ENCODE data around the gene DPEP2. TPM values are rescaled to one million over a fixed set of nuclear protein-coding genes. Genes with fewer than 3 reads are reported as not detected.

Gene DPEP2
- total and polyA plus RNA-seq, 2 experiments from 2014 or later, result not detected

DNA sequence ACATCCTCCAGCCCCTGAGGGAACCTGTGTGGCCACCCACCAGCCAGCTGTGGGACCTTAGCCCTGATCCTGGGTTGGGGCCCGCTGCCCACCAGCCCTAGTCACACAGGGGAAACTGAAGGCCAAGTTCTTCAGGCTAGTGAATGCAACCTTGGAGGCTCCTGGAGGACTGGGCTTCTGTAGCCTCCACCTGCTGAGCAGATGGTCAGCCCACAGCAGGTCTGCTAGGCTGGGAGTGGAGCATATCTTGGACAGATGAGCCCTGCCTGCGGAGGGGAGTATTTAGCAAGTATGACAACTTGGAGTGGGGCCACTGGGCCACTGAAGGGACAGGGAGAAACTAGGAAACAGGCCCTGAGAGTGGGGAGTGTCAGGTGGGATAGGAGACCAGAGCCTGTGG is 23.1 kb downstream of the DPEP2 start:
- Mint-ChIP-seq H3K9me3 (no peaks in the 10 kb centered on the region), H3K4me1 (no peaks in the 10 kb centered on the region; the same call in 2 of the 3 replicates), H3K36me3 (ENCODE audit: low read depth) (no peaks in the 10 kb centered on the region), H3K4me3 (no peak overlapping the region), H3K27me3 (ENCODE audit: insufficient read depth, low read depth, poor library complexity) (peaks cover 12% of the 10 kb centered on the region), H3K27ac (no peak overlapping the region)
- no peak overlapping the region for H3K4me3 ChIP-seq
- H3K27ac ChIP-seq (ENCODE audit: low read depth), result no peak overlapping the region
- H3K4me1 ChIP-seq (ENCODE audit: insufficient read depth), result no peaks in the 10 kb centered on the region
- H3F3A ChIP-seq (replicated peaks; ENCODE audit: low read depth), result no peaks in the 10 kb centered on the region
- H3K4me2 ChIP-seq, result no peak overlapping the region
- TF ChIP-seq, protein P1, sequence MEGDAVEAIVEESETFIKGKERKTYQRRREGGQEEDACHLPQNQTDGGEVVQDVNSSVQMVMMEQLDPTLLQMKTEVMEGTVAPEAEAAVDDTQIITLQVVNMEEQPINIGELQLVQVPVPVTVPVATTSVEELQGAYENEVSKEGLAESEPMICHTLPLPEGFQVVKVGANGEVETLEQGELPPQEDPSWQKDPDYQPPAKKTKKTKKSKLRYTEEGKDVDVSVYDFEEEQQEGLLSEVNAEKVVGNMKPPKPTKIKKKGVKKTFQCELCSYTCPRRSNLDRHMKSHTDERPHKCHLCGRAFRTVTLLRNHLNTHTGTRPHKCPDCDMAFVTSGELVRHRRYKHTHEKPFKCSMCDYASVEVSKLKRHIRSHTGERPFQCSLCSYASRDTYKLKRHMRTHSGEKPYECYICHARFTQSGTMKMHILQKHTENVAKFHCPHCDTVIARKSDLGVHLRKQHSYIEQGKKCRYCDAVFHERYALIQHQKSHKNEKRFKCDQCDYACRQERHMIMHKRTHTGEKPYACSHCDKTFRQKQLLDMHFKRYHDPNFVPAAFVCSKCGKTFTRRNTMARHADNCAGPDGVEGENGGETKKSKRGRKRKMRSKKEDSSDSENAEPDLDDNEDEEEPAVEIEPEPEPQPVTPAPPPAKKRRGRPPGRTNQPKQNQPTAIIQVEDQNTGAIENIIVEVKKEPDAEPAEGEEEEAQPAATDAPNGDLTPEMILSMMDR (conservative IDR thresholded peaks at IDR 0.05; ENCODE audit: low read depth in 2 of 2), result no peak
- TF ChIP-seq EZH2 (IDR thresholded peaks at IDR 0.05; ENCODE audit: low read depth, unreplicated experiment), result no peak
- no peak for TF ChIP-seq STAT1 (IDR thresholded peaks at IDR 0.05; ENCODE audit: unreplicated experiment)
- TF ChIP-seq, protein P2, sequence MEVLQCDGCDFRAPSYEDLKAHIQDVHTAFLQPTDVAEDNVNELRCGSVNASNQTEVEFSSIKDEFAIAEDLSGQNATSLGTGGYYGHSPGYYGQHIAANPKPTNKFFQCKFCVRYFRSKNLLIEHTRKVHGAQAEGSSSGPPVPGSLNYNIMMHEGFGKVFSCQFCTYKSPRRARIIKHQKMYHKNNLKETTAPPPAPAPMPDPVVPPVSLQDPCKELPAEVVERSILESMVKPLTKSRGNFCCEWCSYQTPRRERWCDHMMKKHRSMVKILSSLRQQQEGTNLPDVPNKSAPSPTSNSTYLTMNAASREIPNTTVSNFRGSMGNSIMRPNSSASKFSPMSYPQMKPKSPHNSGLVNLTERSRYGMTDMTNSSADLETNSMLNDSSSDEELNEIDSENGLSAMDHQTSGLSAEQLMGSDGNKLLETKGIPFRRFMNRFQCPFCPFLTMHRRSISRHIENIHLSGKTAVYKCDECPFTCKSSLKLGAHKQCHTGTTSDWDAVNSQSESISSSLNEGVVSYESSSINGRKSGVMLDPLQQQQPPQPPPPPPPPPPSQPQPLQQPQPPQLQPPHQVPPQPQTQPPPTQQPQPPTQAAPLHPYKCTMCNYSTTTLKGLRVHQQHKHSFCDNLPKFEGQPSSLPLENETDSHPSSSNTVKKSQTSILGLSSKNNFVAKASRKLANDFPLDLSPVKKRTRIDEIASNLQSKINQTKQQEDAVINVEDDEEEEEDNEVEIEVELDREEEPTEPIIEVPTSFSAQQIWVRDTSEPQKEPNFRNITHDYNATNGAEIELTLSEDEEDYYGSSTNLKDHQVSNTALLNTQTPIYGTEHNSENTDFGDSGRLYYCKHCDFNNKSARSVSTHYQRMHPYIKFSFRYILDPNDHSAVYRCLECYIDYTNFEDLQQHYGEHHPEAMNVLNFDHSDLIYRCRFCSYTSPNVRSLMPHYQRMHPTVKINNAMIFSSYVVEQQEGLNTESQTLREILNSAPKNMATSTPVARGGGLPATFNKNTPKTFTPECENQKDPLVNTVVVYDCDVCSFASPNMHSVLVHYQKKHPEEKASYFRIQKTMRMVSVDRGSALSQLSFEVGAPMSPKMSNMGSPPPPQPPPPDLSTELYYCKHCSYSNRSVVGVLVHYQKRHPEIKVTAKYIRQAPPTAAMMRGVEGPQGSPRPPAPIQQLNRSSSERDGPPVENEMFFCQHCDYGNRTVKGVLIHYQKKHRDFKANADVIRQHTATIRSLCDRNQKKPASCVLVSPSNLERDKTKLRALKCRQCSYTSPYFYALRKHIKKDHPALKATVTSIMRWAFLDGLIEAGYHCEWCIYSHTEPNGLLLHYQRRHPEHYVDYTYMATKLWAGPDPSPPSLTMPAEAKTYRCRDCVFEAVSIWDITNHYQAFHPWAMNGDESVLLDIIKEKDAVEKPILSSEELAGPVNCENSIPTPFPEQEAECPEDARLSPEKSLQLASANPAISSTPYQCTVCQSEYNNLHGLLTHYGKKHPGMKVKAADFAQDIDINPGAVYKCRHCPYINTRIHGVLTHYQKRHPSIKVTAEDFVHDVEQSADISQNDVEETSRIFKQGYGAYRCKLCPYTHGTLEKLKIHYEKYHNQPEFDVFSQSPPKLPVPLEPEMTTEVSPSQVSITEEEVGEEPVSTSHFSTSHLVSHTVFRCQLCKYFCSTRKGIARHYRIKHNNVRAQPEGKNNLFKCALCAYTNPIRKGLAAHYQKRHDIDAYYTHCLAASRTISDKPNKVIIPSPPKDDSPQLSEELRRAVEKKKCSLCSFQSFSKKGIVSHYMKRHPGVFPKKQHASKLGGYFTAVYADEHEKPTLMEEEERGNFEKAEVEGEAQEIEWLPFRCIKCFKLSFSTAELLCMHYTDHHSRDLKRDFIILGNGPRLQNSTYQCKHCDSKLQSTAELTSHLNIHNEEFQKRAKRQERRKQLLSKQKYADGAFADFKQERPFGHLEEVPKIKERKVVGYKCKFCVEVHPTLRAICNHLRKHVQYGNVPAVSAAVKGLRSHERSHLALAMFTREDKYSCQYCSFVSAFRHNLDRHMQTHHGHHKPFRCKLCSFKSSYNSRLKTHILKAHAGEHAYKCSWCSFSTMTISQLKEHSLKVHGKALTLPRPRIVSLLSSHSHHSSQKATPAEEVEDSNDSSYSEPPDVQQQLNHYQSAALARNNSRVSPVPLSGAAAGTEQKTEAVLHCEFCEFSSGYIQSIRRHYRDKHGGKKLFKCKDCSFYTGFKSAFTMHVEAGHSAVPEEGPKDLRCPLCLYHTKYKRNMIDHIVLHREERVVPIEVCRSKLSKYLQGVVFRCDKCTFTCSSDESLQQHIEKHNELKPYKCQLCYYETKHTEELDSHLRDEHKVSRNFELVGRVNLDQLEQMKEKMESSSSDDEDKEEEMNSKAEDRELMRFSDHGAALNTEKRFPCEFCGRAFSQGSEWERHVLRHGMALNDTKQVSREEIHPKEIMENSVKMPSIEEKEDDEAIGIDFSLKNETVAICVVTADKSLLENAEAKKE (CRISPR knock-in tag; IDR thresholded peaks at IDR 0.05), result no peak
- TF ChIP-seq EZH2phosphoT487 (IDR thresholded peaks at IDR 0.05; ENCODE audit: unreplicated experiment), result no peak
- TF ChIP-seq, protein P3, sequence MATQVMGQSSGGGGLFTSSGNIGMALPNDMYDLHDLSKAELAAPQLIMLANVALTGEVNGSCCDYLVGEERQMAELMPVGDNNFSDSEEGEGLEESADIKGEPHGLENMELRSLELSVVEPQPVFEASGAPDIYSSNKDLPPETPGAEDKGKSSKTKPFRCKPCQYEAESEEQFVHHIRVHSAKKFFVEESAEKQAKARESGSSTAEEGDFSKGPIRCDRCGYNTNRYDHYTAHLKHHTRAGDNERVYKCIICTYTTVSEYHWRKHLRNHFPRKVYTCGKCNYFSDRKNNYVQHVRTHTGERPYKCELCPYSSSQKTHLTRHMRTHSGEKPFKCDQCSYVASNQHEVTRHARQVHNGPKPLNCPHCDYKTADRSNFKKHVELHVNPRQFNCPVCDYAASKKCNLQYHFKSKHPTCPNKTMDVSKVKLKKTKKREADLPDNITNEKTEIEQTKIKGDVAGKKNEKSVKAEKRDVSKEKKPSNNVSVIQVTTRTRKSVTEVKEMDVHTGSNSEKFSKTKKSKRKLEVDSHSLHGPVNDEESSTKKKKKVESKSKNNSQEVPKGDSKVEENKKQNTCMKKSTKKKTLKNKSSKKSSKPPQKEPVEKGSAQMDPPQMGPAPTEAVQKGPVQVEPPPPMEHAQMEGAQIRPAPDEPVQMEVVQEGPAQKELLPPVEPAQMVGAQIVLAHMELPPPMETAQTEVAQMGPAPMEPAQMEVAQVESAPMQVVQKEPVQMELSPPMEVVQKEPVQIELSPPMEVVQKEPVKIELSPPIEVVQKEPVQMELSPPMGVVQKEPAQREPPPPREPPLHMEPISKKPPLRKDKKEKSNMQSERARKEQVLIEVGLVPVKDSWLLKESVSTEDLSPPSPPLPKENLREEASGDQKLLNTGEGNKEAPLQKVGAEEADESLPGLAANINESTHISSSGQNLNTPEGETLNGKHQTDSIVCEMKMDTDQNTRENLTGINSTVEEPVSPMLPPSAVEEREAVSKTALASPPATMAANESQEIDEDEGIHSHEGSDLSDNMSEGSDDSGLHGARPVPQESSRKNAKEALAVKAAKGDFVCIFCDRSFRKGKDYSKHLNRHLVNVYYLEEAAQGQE (IDR thresholded peaks at IDR 0.05; ENCODE audit: unreplicated experiment), result no peak
- no peak for TF ChIP-seq NANOG (IDR thresholded peaks at IDR 0.05; ENCODE audit: borderline replicate concordance)
- TF ChIP-seq, protein P4, sequence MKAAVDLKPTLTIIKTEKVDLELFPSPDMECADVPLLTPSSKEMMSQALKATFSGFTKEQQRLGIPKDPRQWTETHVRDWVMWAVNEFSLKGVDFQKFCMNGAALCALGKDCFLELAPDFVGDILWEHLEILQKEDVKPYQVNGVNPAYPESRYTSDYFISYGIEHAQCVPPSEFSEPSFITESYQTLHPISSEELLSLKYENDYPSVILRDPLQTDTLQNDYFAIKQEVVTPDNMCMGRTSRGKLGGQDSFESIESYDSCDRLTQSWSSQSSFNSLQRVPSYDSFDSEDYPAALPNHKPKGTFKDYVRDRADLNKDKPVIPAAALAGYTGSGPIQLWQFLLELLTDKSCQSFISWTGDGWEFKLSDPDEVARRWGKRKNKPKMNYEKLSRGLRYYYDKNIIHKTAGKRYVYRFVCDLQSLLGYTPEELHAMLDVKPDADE (IDR thresholded peaks at IDR 0.05), result no peak
- TF ChIP-seq ZNF114 (CRISPR knock-in tag; IDR thresholded peaks at IDR 0.05), result no peak
- no peak for TF ChIP-seq POLR2AphosphoS5 (IDR thresholded peaks at IDR 0.05; ENCODE audit: low read depth)
- no peak for TF ChIP-seq CREB1 (CRISPR knock-in tag; IDR thresholded peaks at IDR 0.05; ENCODE audit: low read depth)
- TF ChIP-seq JUNB (IDR thresholded peaks at IDR 0.05; ENCODE audit: unreplicated experiment), result no peak
- no peak for TF ChIP-seq ZNF331 (CRISPR knock-in tag; IDR thresholded peaks at IDR 0.05; ENCODE audit: low read depth)
- H3K36me3 ChIP-seq (ENCODE audit: insufficient read depth), result no peaks in the 10 kb centered on the region
- H3K79me2 ChIP-seq (replicated peaks; ENCODE audit: insufficient read depth), result no peaks in the 10 kb centered on the region
- DNase-seq (ENCODE audit: low spot score), result no peak
- no peaks in the 10 kb centered on the region for H3K9me2 ChIP-seq (ENCODE audit: insufficient read depth)
- no peaks in the 10 kb centered on the region for H3K27me3 ChIP-seq (ENCODE audit: insufficient read depth)
- no peaks in the 10 kb centered on the region for H4K20me1 ChIP-seq (replicated peaks; ENCODE audit: insufficient read depth)
- no peak overlapping the region for H2AFZ ChIP-seq
- no peak for ATAC-seq

Measured in GM23338 (cell line).